ENCODE results near the gene FAM229B. TPM values are rescaled to one million over a fixed set of nuclear protein-coding genes. Genes with fewer than 3 reads are reported as not detected.

The FAM229B gene
- total RNA-seq, 1 donor from 2014 or later = 31.8 TPM

DNA sequence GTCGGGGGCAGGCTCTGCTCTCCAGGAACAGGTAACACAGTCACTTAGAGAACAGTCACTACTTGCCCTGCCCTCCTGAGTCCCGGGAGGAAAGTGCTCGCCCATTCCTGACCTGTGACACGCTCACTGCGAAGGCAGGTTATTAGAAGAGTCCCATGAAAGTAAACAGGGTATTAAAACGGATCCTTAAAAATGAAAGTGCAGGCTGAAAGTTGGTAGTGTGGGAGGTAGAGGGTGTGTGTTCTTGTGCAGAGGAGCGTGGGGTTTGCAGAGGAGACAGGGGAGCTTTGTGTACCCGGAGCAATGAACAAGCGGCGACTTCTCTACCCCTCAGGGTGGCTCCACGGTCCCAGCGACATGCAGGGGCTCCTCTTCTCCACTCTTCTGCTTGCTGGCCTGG, 33.4 kb upstream of the FAM229B start, which contains the start of gene CCN6:
Gene CCN6 (plus strand): TSS at position 104 of the 400 bp plus-strand sequence. CDS start 254 bp downstream, at position 358.
- H3K4me1 Mint-ChIP-seq (ENCODE audit: low read depth, unreplicated experiment) = peaks cover 5% of the 10 kb centered on the region
- H3K36me3 Mint-ChIP-seq (ENCODE audit: low read depth, unreplicated experiment) = peaks cover 2% of the 10 kb centered on the region
- H3K4me2 ChIP-seq (ENCODE audit: low read length) = no peak within 1 kb of the TSS
- no peak for DNase-seq (ENCODE audit: low read depth)
- H3K9me3 Mint-ChIP-seq (ENCODE audit: unreplicated experiment) = peaks cover 5% of the 10 kb centered on the region
- no peaks in the 10 kb centered on the region for H3K79me2 ChIP-seq (ENCODE audit: insufficient read depth, low read length)
- TF ChIP-seq, protein P1, sequence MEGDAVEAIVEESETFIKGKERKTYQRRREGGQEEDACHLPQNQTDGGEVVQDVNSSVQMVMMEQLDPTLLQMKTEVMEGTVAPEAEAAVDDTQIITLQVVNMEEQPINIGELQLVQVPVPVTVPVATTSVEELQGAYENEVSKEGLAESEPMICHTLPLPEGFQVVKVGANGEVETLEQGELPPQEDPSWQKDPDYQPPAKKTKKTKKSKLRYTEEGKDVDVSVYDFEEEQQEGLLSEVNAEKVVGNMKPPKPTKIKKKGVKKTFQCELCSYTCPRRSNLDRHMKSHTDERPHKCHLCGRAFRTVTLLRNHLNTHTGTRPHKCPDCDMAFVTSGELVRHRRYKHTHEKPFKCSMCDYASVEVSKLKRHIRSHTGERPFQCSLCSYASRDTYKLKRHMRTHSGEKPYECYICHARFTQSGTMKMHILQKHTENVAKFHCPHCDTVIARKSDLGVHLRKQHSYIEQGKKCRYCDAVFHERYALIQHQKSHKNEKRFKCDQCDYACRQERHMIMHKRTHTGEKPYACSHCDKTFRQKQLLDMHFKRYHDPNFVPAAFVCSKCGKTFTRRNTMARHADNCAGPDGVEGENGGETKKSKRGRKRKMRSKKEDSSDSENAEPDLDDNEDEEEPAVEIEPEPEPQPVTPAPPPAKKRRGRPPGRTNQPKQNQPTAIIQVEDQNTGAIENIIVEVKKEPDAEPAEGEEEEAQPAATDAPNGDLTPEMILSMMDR (IDR thresholded peaks at IDR 0.05; ENCODE audit: insufficient read depth, low read depth, low read length) = no peak
- TF ChIP-seq EZH2 (IDR thresholded peaks at IDR 0.05; ENCODE audit: insufficient read depth, low read length) = no peak
- no peak within 1 kb of the TSS for H3K9ac ChIP-seq (ENCODE audit: low read length)
- H3K27me3 Mint-ChIP-seq (ENCODE audit: low read depth, unreplicated experiment) = peaks cover 2% of the 10 kb centered on the region
- peaks cover 2% of the 10 kb centered on the region for H3K4me1 ChIP-seq (ENCODE audit: insufficient read depth, low read length)
- no peak within 1 kb of the TSS for H3K27ac Mint-ChIP-seq (ENCODE audit: unreplicated experiment)
- no peaks in the 10 kb centered on the region for H4K20me1 ChIP-seq (ENCODE audit: insufficient read depth, low read length)
- H3K27me3 ChIP-seq (ENCODE audit: insufficient read depth, low read length) = no peaks in the 10 kb centered on the region
- no peak within 1 kb of the TSS for H3K27ac ChIP-seq (ENCODE audit: low read depth, low read length)
- H3K36me3 ChIP-seq (ENCODE audit: insufficient read depth, low read length) = no peaks in the 10 kb centered on the region
- no peaks in the 10 kb centered on the region for H3K9me3 ChIP-seq (ENCODE audit: insufficient read depth, low read depth, low read length)
- FAIRE-seq = no peak
- no peak within 1 kb of the TSS for H3K4me3 ChIP-seq (ENCODE audit: insufficient read depth, low read depth, low read length)
- H2AFZ ChIP-seq (ENCODE audit: low read depth, low read length) = no peak within 1 kb of the TSS
- no peak within 1 kb of the TSS for H3K4me3 Mint-ChIP-seq (ENCODE audit: unreplicated experiment)

- H3K4me1 Mint-ChIP-seq (ENCODE audit: low read depth, unreplicated experiment) = peaks cover 5% of the 10 kb centered on the region
- H3K9ac ChIP-seq (ENCODE audit: low read length) = no peak overlapping the region
- no peak overlapping the region for H3K27ac Mint-ChIP-seq (ENCODE audit: unreplicated experiment)
- H2AFZ ChIP-seq (ENCODE audit: low read depth, low read length) = no peak overlapping the region
- H3K4me1 ChIP-seq (ENCODE audit: insufficient read depth, low read length) = no peaks in the 10 kb centered on the region
- H3K79me2 ChIP-seq (ENCODE audit: insufficient read depth, low read length) = no peaks in the 10 kb centered on the region
- no peaks in the 10 kb centered on the region for H4K20me1 ChIP-seq (ENCODE audit: insufficient read depth, low read length)
- H3K27me3 ChIP-seq (ENCODE audit: insufficient read depth, low read length) = no peaks in the 10 kb centered on the region
- peaks cover 2% of the 10 kb centered on the region for H3K27me3 Mint-ChIP-seq (ENCODE audit: low read depth, unreplicated experiment)
- TF ChIP-seq EZH2 (IDR thresholded peaks at IDR 0.05; ENCODE audit: insufficient read depth, low read length) = no peak
- TF ChIP-seq, protein P1 (IDR thresholded peaks at IDR 0.05; ENCODE audit: insufficient read depth, low read depth, low read length) = no peak
- FAIRE-seq = no peak
- H3K36me3 ChIP-seq (ENCODE audit: insufficient read depth, low read length) = no peaks in the 10 kb centered on the region
- no peak overlapping the region for H3K4me3 Mint-ChIP-seq (ENCODE audit: unreplicated experiment)
- peaks cover 2% of the 10 kb centered on the region for H3K36me3 Mint-ChIP-seq (ENCODE audit: low read depth, unreplicated experiment)
- H3K27ac ChIP-seq (ENCODE audit: low read depth, low read length) = no peak overlapping the region
- no peak overlapping the region for H3K4me2 ChIP-seq (ENCODE audit: low read length)
- no peak for DNase-seq (ENCODE audit: low read depth)
- no peak overlapping the region for H3K4me3 ChIP-seq (ENCODE audit: insufficient read depth, low read depth, low read length)
- no peaks in the 10 kb centered on the region for H3K9me3 ChIP-seq (ENCODE audit: insufficient read depth, low read depth, low read length)
- H3K9me3 Mint-ChIP-seq (ENCODE audit: unreplicated experiment) = peaks cover 1% of the 10 kb centered on the region
Measured at GRCh38 chr6:112054555-112055190, 32.7 kb upstream of the FAM229B start.
